Measurements from ENCODE around the gene PPFIBP2. TPM values are rescaled to one million over a fixed set of nuclear protein-coding genes. Genes with fewer than 3 reads are reported as not detected.

The PPFIBP2 gene
- total and polyA plus RNA-seq, 2 of the 13 experiments (the other 11 are each of a cell fraction or from before 2014, with no cell fraction given): 15.0 to 52.5 TPM

GRCh38 chr11:7573558-7574296 lies 59.9 kb downstream of the PPFIBP2 start (continued):
- TF ChIP-seq ETS1 (CRISPR knock-in tag; IDR thresholded peaks at IDR 0.05) (no peak), FOSL2 (CRISPR knock-in tag; IDR thresholded peaks at IDR 0.05) (peak; percentile 58), STAT5B (CRISPR knock-in tag; IDR thresholded peaks at IDR 0.05) (no peak), ZHX1 (CRISPR knock-in tag; IDR thresholded peaks at IDR 0.05; ENCODE audit: low read depth) (0 out of 2 replicates have a peak, but pooled peaks have one; percentile 63), CREB1 (IDR thresholded peaks at IDR 0.05) (no peak), CREB1 (CRISPR knock-in tag; IDR thresholded peaks at IDR 0.05) (no peak), EEA1 (CRISPR knock-in tag; IDR thresholded peaks at IDR 0.05; ENCODE audit: borderline replicate concordance) (no peak), THRA (CRISPR knock-in tag; IDR thresholded peaks at IDR 0.05; ENCODE audit: borderline replicate concordance) (peak; percentile 40; the same call in 1 of the 2 replicates), ZNF777 (CRISPR knock-in tag; IDR thresholded peaks at IDR 0.05) (0 out of 2 replicates have a peak, but pooled peaks have one; percentile 31), ZBTB1 (CRISPR knock-in tag; IDR thresholded peaks at IDR 0.05; ENCODE audit: borderline replicate concordance) (no peak), ATAD3A (CRISPR knock-in tag; IDR thresholded peaks at IDR 0.05) (no peak), ZNF34 (CRISPR knock-in tag; IDR thresholded peaks at IDR 0.05; ENCODE audit: borderline replicate concordance) (0 out of 2 replicates have a peak, but pooled peaks have one; percentile 48), GFI1 (CRISPR knock-in tag; IDR thresholded peaks at IDR 0.05; ENCODE audit: borderline replicate concordance) (0 out of 2 replicates have a peak, but pooled peaks have one; percentile 10), MAFK (conservative IDR thresholded peaks at IDR 0.05 in 1 of 2, IDR thresholded peaks at IDR 0.05 in 1 of 2; ENCODE audit: low read length in 2 of 2) (no peak), ZNF879 (CRISPR knock-in tag; IDR thresholded peaks at IDR 0.05) (no peak), ZFY (CRISPR knock-in tag; IDR thresholded peaks at IDR 0.05) (peak; percentile 52), ZBED4 (CRISPR knock-in tag; IDR thresholded peaks at IDR 0.05; ENCODE audit: borderline replicate concordance) (no peak; the same call in none of the 2 replicates), ZEB1 (IDR thresholded peaks at IDR 0.05; ENCODE audit: insufficient replicate concordance, low read depth) (no peak), BHLHE40 (IDR thresholded peaks at IDR 0.05; ENCODE audit: low read length) (peak; percentile 74), ZNF354B (CRISPR knock-in tag; IDR thresholded peaks at IDR 0.05) (0 out of 2 replicates have a peak, but pooled peaks have one; percentile 40), MYNN (CRISPR knock-in tag; IDR thresholded peaks at IDR 0.05; ENCODE audit: low read depth) (peak; percentile 36; the same call in 1 of the 2 replicates)
